Measurements from ENCODE around the gene GALP.

The GALP gene

GRCh38 chr19:56141417-56141993, 34.3 kb upstream of the GALP start:
- TF ChIP-seq OSR1 (CRISPR knock-in tag; IDR thresholded peaks at IDR 0.05) (no peak), RARB (CRISPR knock-in tag; IDR thresholded peaks at IDR 0.05) (no peak), SNAI2 (CRISPR knock-in tag; IDR thresholded peaks at IDR 0.05) (no peak), CREB5 (CRISPR knock-in tag; IDR thresholded peaks at IDR 0.05; ENCODE audit: low read depth) (no peak), CSDC2 (CRISPR knock-in tag; IDR thresholded peaks at IDR 0.05) (no peak)
- no peak for ATAC-seq

GRCh38 chr19:56142087-56142787, 33.6 kb upstream of the GALP start:
- no peak for TF ChIP-seq ZFP3 (CRISPR knock-in tag; IDR thresholded peaks at IDR 0.05)
- TF ChIP-seq OSR1 (CRISPR knock-in tag; IDR thresholded peaks at IDR 0.05) = no peak
- TF ChIP-seq TOX (CRISPR knock-in tag; IDR thresholded peaks at IDR 0.05; ENCODE audit: borderline replicate concordance) = no peak
- no peak for TF ChIP-seq ZNF8 (CRISPR knock-in tag; IDR thresholded peaks at IDR 0.05)
- no peak for TF ChIP-seq BACH2 (CRISPR knock-in tag; IDR thresholded peaks at IDR 0.05; ENCODE audit: borderline replicate concordance)
- TF ChIP-seq ZNF565 (CRISPR knock-in tag; conservative IDR thresholded peaks at IDR 0.05; ENCODE audit: low read depth) = no peak
- no peak for TF ChIP-seq RARB (CRISPR knock-in tag; IDR thresholded peaks at IDR 0.05)
- TF ChIP-seq TSHZ2 (CRISPR knock-in tag; IDR thresholded peaks at IDR 0.05) = no peak
- no peak for TF ChIP-seq GLIS3 (CRISPR knock-in tag; IDR thresholded peaks at IDR 0.05)
- no peak for TF ChIP-seq ZC3H10 (CRISPR knock-in tag; IDR thresholded peaks at IDR 0.05)
- no peak for TF ChIP-seq ESRRG (CRISPR knock-in tag; IDR thresholded peaks at IDR 0.05)
- TF ChIP-seq PPARA (CRISPR knock-in tag; IDR thresholded peaks at IDR 0.05; ENCODE audit: borderline replicate concordance) = no peak
- no peak for TF ChIP-seq POU6F1 (CRISPR knock-in tag; IDR thresholded peaks at IDR 0.05; ENCODE audit: borderline replicate concordance, low read depth)
- TF ChIP-seq TCF4 (CRISPR knock-in tag; IDR thresholded peaks at IDR 0.05; ENCODE audit: borderline replicate concordance) = no peak
- TF ChIP-seq ZFP30 (CRISPR knock-in tag; IDR thresholded peaks at IDR 0.05) = no peak
- no peak for TF ChIP-seq CSRNP3 (CRISPR knock-in tag; IDR thresholded peaks at IDR 0.05)
- no peak for TF ChIP-seq PATZ1 (CRISPR knock-in tag; IDR thresholded peaks at IDR 0.05; ENCODE audit: borderline replicate concordance)
- no peak for ATAC-seq

GRCh38 chr19:56142897-56143434, 32.8 kb upstream of the GALP start:
- no peak for ATAC-seq
- no peak for TF ChIP-seq ZFP3 (CRISPR knock-in tag; IDR thresholded peaks at IDR 0.05)
- no peak for TF ChIP-seq ZFP30 (CRISPR knock-in tag; IDR thresholded peaks at IDR 0.05)
- TF ChIP-seq PATZ1 (CRISPR knock-in tag; IDR thresholded peaks at IDR 0.05; ENCODE audit: borderline replicate concordance) = no peak
- TF ChIP-seq TOX (CRISPR knock-in tag; IDR thresholded peaks at IDR 0.05; ENCODE audit: borderline replicate concordance) = no peak
- TF ChIP-seq CSDC2 (CRISPR knock-in tag; IDR thresholded peaks at IDR 0.05) = no peak
- TF ChIP-seq POU6F1 (CRISPR knock-in tag; IDR thresholded peaks at IDR 0.05; ENCODE audit: borderline replicate concordance, low read depth) = no peak
- no peak for TF ChIP-seq ZC3H10 (CRISPR knock-in tag; IDR thresholded peaks at IDR 0.05)
- no peak for TF ChIP-seq ZNF565 (CRISPR knock-in tag; conservative IDR thresholded peaks at IDR 0.05; ENCODE audit: low read depth)
- no peak for TF ChIP-seq ARNTL (CRISPR knock-in tag; IDR thresholded peaks at IDR 0.05; ENCODE audit: borderline replicate concordance, low read depth)
- no peak for TF ChIP-seq RARB (CRISPR knock-in tag; IDR thresholded peaks at IDR 0.05)
- no peak for TF ChIP-seq CSRNP3 (CRISPR knock-in tag; IDR thresholded peaks at IDR 0.05)
- no peak for TF ChIP-seq OSR1 (CRISPR knock-in tag; IDR thresholded peaks at IDR 0.05)
